ENCODE results near the gene ST6GALNAC3.

ST6GALNAC3 gene

DNA sequence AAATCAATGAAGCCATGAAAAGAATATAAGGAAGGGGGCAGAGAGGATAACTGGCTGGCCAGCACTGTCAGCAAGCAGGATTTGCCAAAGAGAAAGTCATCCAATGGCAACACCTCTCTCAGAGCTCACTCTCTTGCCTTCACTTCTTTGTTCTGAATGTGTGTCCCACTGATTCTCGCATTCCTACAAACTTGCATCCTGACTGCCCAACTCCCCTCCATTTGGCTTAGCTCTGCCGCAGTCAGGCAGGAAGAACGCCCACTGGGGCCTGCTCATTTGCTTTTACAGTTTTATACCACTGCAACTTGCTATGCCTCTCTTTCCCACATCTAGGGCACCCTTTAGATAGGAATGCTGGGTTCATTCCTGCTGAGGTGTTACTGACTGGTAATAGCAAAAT lies 428.6 kb downstream of the ST6GALNAC3 start:
- DNase-seq (ENCODE audit: low read depth in 2 of 2), result no peak

DNA sequence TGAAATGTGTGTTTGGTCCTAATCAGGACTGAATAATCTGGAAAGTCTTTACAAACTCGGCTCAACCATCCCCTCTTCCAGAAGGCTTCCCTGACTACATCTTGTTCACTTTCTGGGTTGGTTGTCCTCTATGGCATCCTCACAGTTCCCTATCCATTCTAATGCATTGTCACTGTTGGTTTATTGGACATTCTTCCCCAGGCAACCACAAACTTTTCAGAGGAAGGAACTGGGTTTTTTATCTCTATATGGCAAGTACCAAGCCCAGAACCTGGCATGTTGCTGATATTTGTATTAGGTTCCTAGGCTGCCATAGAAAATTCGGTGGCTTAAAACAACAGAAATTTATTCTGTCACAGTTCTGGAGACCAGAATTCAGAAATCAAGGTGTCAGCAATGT lies 429.2 kb downstream of the ST6GALNAC3 start:
- no peak for DNase-seq (ENCODE audit: low read depth in 2 of 2)

DNA sequence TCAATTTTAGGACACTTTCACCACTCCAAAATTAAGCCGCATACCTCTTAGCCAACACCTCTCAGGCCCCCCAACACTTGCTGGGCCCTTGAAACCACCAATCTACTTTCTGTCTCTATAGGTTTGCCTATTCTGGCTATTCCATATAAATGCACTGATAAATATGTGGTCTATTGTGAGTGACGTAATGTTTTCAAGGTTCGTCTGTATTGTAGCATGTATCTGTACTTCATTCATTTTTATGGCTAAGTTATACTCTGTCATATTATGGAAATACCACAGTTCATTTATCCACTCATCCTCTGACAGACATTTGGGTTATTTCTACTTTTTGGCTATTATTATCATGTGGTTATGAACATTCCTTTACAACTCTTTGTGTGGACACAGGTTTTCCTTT lies 432.8 kb downstream of the ST6GALNAC3 start:
- DNase-seq (ENCODE audit: low read depth in 2 of 2), result no peak

DNA sequence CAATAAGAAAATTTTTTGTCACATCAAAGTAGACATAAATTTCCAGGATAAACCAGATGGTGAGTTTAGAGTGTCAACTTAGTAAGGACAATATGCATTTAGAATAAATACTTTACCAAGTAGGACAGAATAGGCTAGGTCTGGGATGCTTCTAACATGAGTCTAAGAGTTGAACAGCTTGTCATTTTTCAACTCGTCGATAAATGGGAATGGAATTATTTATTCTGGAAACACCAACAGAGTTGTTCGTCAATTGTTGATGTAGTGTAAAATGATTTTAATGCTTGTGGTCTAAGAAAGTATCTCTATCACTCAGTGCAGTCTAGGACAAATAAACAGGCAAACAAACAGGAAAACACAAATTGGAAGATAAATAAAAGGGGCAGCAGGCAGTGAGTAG lies 434.3 kb downstream of the ST6GALNAC3 start:
- DNase-seq (ENCODE audit: low read depth in 2 of 2), result no peak

DNA sequence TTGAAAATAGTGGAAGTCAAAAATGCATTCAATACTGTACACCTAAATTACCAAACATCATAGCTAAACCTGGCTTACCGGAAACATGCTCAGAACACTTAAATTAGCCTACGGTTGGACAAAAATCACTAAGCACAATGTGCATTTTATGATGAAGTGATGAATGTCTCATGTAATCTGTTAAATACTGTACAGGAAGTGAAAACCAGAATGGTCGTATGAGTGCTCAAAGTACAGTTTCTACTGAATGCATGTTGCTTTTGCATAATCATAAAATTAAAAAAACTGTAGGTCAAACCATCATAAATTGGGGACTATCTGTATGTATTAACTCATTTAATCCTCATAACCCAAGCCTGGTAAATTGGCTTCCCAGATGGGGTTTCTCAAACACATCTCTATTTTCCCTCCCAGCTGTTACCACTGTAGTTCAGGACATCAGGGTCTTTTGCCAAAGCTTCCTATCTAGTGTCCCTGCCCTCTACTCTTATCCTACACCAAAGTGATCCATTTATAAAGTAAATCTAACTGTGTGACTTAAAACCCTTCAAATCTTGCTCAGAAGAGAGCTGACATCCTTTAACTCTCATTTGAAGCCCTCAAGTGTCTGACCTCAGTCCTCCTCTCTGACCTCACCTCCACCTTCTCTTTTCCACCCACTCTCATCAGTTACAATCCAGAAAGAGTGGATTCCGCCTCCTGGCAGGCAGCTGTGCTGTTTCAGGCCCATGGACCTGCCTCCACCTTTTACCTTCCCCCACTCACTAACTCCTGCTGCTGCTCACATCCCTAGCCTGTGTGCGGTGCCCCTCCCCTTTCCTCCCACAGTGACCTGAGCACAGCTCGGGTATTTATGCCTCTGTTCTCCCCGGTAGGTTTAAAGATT lies 436.4 kb downstream of the ST6GALNAC3 start:
- DNase-seq (ENCODE audit: low read depth in 2 of 2), result no peak

DNA sequence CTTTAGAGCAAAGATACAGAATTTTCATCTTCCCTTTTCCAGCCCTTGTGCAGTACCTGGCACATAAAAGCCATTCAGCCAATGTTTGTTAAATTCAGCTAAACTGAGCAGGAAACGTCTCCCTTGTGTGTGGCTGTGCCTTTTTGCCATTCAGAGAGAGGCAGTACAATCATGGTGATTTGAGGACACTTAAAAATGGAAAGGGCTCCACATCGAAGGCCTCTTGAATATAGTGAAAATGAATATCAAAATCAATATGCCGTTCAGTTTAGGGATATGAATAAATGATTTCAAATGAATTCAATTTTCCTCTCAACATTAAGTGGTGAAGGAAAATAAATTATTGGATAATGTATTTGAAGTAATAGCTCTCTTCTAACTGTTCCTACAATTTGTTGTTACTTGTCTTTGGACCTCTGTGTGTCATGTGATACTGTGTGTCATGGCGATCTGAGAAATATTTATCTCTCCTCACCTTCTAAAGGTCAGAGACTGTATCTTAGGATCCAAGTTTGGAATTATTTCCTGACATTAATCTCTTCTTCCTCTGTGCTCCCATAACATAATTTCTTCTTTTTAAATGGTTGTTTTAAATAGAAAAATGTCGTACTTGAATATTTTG lies 437.1 kb downstream of the ST6GALNAC3 start:
- DNase-seq (ENCODE audit: low read depth in 2 of 2), result no peak

DNA sequence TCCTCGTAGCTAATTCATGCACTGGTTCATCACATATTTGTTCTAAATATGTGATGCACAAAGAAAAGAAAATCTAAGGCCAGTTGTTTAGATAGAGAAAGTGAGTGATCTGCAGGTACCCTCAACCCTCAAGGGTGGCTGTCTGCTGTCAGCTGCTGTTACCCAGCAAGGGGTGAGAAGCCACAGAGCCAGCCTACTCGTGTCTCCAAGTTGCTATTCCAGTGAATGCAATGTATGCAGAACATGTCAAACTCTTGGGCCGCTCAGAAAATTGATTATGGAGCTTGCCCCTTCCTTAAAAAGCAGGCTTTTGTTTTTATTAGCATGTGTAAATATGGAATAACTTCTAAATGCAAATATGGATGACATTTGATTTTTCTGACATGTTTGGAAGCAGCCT lies 456.4 kb downstream of the ST6GALNAC3 start:
- DNase-seq (ENCODE audit: low read depth in 2 of 2), result no peak

DNA sequence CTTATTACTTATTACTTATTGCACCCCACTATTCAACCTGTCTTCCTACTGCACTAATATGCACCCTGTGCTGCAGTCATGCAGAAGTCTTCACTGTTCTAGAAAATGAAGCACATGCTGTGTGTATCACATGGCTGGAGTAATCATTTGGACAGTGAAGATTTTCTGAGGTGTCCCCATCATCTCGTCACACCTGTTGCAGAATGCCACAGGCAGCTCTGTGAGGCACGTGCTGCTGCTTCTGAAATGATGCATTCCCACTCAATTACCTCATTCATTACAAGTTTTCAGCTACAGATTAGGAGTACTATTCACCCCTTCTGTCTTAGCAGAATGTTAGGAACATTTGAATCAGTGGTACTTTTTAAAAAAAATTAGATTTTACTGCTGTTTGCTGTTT lies 467.1 kb downstream of the ST6GALNAC3 start:
- no peak for DNase-seq (ENCODE audit: low read depth in 2 of 2)

DNA sequence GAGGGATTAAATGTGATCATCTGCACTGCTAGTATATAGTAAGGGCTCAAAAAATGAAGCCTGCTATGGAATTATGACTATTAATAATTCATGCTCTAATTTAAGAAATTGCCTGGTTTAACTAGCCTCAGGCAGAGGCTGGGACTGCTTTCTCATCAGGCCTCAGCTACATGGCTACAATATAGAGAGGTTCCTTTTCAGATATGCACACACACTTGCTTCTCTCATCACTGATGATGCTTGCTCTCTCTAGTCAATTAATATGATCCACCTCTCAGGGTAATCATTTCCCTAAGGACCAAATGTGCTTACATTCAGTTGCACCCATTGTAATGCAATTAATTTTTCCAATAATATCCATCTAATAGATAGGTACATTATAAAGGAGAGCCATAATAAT lies 467.8 kb downstream of the ST6GALNAC3 start:
- DNase-seq (ENCODE audit: low read depth in 2 of 2), result no peak

DNA sequence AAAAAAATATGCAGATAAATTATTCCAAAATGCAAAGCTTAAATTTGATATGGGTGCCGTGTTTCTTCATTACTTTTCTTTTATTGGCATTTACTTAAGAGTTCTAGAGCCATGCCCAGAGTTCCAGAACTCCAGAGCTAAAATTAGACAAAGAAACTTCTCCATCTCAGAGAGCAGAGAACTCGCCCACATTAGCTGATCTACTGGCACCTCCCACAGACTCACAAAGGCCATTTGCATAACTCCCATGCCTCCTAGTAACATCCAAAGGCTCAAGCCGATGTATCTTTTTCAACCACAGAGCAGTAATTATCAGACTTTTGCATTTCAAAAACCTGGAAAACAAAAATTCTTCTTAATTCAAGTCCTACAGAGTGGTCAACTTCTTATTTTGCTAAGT lies 468.9 kb downstream of the ST6GALNAC3 start:
- DNase-seq (ENCODE audit: low read depth in 2 of 2), result no peak

DNA sequence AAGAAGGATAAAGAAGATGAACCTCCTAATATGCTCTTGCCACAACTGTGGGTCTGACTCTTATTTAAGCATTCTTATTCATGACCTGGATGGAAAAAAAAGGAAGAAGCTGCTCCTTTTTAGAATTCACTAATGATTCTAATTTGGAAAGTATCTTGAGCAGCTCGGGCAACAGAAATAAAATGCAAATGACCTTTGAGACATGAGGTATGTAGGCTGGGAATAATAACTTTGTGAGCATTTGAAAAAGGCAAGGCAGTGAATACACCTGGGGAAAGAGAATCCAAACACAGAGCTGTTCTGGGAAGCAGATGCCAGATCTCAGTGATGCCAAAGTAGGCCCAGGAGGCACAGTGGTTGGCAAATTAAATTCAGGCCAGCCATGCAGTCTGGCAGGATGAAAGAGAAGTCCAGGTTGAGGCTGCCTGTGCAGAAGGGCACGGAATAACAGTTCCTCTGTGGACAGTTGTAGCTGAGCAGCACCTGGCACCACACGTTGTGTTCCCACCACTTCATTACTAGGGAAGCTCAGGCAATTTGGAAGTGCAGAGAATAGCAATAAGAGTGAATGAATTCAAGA lies 471.9 kb downstream of the ST6GALNAC3 start:
- DNase-seq (ENCODE audit: low read depth in 2 of 2), result no peak

DNA sequence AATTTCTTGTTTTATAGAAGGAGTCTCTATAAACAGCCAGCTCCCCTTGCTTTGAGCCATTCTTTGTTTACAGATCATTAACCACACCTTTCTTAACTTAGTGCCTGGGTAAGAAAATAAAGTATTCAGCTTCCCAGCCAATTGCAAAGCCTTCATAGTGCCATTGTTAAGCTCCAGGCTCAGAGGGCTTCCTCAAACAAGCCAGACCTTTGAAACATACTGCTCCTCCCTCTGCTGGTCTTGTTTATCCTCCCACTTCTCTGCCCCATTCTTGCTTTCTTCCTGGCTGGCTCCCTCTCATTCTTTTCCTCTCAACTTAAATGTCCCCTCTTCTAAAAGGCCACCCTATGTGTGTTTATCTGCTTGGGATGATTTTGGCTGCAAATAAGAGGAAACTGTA lies 473.4 kb downstream of the ST6GALNAC3 start:
- DNase-seq (ENCODE audit: low read depth in 2 of 2), result no peak

DNA sequence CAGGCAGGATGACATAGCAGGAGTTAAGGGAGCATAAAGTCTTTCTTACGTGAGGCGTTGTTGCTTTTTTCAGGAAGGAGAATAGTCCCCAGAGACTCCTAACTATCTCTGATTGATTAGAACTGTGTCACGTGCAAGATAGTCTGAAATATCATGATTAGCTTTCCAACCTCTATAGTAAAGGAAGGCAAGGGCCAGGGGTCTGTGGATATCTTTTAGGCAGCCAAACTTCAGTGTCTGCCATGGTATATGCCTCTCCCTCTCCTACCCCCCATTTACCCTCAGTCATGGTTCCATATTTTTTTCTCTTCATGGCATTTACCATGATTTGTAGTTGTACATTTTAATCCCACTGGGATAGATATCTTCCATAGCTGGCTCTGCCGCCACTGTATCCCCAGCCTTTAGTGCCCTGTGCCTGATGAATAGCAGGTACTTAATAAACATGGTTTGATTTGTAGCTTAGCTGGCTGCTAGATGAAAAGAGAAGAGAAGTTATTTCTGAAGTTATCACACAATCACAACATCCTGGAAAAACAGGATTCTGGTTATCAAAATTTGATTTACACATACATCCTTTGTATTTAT lies 474.1 kb downstream of the ST6GALNAC3 start:
- DNase-seq (ENCODE audit: low read depth in 2 of 2), result no peak

DNA sequence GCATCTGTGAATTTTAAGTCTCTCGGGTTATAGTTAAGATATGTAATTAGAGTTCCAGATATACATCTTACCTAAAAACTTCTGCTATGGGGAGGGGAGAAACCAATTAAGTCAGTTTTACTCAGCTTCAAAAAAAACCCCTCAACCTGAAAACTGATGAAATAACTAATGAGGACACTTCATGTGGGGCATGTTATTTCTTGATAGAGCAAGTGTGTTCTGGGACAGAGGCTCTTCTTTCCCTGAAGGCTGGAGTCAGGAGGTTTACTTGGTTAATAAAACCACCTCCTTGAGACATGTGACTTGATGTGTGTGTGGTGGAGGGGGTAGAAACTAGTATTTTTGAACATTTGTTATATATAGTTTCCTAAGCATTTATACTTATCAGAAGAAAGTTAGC lies 479.7 kb downstream of the ST6GALNAC3 start:
- DNase-seq (ENCODE audit: low read depth in 2 of 2), result no peak

DNA sequence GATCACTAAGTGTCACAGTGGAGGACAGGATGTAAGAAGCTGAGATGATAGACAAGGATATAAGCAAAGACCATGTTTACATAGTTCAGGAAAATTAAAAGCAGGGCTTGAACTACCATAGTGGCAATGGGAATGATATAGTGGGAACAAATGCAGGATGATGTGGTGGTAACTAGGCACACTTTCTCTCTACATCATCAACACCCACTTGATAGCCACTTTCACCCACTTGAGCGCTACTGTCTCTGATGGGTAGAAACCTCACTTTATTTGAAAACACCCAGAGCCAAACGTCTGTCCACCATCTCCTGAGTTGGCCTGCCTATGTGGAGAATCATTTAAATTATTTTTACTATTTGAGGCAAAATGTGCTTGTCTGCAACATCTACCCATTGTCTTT lies 487.7 kb downstream of the ST6GALNAC3 start:
- no peak for DNase-seq (ENCODE audit: low read depth in 2 of 2)

DNA sequence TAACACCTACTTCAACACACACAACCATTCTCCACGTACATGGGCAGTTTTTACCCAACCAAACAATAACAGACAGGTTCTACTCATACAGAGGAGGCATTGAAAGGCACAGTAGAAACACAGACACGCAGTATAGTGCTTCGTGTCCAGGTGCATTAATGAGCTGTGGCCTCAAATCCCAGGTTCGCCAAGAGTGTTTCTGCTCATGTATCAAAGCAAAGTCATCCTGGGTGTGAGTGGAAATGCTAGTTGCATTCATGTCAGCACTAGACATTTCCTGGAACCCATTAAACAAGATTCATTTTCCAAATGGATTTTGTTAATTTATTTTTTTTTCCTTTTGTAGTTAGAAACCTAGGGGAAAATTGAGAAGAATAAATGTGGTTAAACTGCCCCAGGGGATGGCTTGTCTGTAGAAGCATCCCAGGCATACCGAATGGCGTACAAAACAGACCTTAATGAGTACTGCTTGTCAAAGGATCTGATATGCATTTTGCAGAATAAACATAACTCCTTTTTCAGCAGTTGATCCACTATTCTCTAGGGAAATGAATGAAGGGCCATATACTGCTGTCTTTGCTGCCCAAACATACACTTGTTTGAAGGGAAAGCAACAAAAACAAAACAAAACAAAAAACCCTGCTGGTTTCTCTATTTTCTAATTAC lies 494.2 kb downstream of the ST6GALNAC3 start:
- DNase-seq (ENCODE audit: low read depth in 2 of 2), result no peak

DNA sequence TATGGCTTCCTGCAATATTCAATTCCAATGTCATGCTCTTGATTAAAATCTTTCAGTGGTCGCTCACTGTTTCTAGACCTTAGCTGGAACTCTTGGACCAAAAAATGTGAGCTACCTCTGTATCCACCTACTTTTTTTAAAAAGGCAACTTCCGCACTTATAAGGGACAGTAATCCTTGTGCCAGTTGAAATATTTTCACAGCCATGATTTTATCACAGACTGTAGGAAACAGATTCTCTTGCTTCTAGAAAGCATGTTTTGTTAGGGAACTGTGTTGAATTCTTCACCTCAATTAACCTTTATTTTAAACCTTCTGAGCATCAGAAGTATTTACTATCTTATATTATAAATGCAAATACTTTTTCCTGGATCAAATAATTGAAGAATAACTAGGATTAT lies 496.7 kb downstream of the ST6GALNAC3 start:
- no peak for DNase-seq (ENCODE audit: low read depth in 2 of 2)

DNA sequence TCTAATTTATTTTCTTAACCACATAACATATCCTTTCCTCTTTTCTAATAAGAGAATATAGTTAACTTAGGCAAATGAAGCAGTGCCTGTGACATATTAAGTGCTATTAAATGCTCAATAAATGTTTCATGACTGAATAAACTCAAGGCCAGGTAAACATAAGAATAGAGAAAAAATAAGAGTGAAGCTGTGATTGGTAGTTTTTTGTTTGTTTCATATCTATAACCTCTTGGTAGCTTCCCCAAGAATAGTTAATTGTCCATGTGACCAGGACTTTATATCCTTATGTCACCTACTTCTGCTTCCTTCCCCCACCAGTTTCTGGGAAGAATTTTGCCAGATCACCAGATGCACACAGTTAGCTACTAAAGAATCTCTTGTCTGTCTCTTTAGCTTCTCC lies 497.7 kb downstream of the ST6GALNAC3 start:
- no peak for DNase-seq (ENCODE audit: low read depth in 2 of 2)

DNA sequence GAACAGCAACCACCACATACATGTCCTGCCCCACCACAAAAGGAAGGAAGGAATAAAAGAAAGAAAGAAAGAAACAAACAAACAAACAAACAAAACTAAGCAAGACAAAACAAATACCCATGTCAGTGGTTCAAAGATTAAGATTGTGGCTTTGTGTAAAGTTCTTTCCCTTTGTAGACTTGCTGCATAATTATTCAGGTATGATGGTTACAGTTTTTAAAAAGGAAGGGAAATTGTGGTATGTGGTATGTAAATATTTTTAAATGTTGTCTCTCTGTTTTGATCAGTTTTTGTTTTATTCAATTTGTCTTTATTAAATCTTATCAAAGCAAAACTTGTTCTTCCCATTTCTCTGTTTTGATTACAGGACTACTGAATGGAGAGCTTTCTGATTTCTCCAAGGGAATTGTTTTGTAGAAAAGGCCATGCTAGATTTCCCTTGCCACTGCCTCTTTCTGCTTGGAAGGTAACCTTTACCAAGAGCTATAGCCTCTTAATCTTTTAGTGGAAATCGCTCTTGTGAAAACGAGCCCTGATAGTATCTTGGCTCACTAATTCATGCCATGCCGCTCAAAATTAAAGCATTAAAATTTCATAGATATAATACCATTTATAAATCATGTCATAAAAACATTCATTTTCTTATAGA lies 502.5 kb downstream of the ST6GALNAC3 start:
- no peak for DNase-seq (ENCODE audit: low read depth in 2 of 2)

DNA sequence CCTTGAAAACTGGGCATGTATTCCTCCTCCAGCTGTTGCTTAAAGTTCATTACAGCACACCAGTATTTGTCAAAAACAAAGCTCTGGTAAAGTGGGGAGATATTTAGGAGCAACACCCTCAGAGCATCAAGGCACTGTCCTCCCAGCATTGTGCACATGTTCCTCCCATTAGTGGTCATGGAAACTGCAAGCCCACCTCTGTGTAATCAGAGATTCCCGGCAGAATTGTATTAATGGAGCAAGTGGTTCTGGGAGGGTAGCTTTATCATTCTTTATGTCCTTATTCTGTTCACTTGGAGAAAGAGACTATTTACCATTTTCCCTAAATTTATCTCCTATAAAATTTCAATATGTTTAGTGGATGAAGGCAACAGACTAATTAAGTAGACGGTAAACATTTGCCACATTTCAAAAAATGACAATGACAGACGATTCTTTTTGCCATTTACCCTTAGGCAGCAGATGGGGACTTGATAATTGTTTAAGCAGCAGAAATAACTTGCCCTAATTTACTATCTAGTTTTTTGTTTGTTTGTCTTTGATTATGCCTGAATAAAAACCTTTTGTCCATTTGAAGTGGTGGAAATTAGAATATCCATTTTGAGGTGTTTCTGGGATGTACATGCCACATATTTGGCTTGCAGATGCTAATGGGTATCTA lies 503.1 kb downstream of the ST6GALNAC3 start:
- no peak for DNase-seq (ENCODE audit: low read depth in 2 of 2)

DNA sequence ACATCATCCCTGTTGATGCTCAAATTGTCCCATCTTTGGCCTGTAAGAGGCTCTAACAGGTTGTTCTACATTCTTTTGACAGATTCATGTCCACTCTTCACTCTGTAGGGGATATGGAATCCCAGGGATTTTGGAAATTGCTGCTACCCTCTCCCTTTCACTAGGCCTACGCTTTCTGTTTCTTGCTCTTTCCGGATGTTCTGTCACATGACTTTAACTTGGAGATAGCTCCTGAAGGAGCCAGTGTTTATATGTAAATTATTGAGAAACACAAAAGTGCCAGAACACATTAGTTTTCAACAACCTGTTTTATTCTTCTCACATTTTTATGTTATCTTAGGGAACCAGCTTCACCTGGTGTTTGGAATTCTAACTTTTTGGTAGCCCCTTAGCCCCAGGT lies 505.7 kb downstream of the ST6GALNAC3 start:
- no peak for DNase-seq (ENCODE audit: low read depth in 2 of 2)

Data from stimulated activated CD4-positive, alpha-beta T cell treated with anti-CD3 and anti-CD28 coated beads, Interleukin-12 subunit alpha, Interleukin-12 subunit beta, amount 100 ng/mL, for 24 hours (primary cell).